ENCODE results near the gene GLS. TPM values are rescaled to one million over a fixed set of nuclear protein-coding genes. Genes with fewer than 3 reads are reported as not detected.

GLS gene
- total and polyA plus RNA-seq, 2 donors (not counting 1 experiment from before 2014, with no cell fraction given): 32.5 to 195 TPM

GRCh38 chr2:190842606-190843104, 38.0 kb upstream of the GLS start:
- Histone ChIP-seq H3K4me3 (ENCODE audit: control extremely low read depth in 1 of 5, extremely low read depth in 1 of 5, insufficient read depth in 1 of 5, low read depth in 2 of 5, low read length in 4 of 5) (no peak overlapping the region), H3K4me2 (replicated peaks; ENCODE audit: low read depth, low read length, poor library complexity, severe bottlenecking) (no peak overlapping the region), H3K27ac (ENCODE audit: low read length in 2 of 2) (no peak overlapping the region), H3K4me1 (ENCODE audit: control insufficient read depth in 2 of 2, insufficient read depth in 2 of 2, low read length in 2 of 2) (no peaks in the 10 kb centered on the region), H3K9me3 (ENCODE audit: control extremely low read depth in 1 of 3, control insufficient read depth in 2 of 3, insufficient read depth in 1 of 3, low read length in 2 of 3) (peaks cover 0 to 1% (median 0%) of the 10 kb centered on the region in 3 donors), H3K9ac (ENCODE audit: low read length) (no peak overlapping the region), H3K36me3 (replicated peaks in 1 of 2; ENCODE audit: control extremely low read depth in 1 of 2, control insufficient read depth in 1 of 2, extremely low read depth in 1 of 2, insufficient read depth in 2 of 2, low read length in 1 of 2) (peaks cover 0 to 7% of the 10 kb centered on the region in 2 experiments), H3K27me3 (replicated peaks in 1 of 4; ENCODE audit: control extremely low read depth in 1 of 4, control insufficient read depth in 3 of 4, insufficient read depth in 4 of 4, low read length in 3 of 4) (no peaks in the 10 kb centered on the region), H4K20me1 (ENCODE audit: control insufficient read depth, insufficient read depth, low read length, poor library complexity, severe bottlenecking) (no peaks in the 10 kb centered on the region), H3K79me2 (ENCODE audit: control insufficient read depth, insufficient read depth, low read length) (no peaks in the 10 kb centered on the region), H2AFZ (ENCODE audit: insufficient read depth, low read depth, low read length, poor library complexity, severe bottlenecking) (no peak overlapping the region)
- TF ChIP-seq, protein P1, sequence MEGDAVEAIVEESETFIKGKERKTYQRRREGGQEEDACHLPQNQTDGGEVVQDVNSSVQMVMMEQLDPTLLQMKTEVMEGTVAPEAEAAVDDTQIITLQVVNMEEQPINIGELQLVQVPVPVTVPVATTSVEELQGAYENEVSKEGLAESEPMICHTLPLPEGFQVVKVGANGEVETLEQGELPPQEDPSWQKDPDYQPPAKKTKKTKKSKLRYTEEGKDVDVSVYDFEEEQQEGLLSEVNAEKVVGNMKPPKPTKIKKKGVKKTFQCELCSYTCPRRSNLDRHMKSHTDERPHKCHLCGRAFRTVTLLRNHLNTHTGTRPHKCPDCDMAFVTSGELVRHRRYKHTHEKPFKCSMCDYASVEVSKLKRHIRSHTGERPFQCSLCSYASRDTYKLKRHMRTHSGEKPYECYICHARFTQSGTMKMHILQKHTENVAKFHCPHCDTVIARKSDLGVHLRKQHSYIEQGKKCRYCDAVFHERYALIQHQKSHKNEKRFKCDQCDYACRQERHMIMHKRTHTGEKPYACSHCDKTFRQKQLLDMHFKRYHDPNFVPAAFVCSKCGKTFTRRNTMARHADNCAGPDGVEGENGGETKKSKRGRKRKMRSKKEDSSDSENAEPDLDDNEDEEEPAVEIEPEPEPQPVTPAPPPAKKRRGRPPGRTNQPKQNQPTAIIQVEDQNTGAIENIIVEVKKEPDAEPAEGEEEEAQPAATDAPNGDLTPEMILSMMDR (IDR thresholded peaks at IDR 0.05): no peak
- no peak for TF ChIP-seq EZH2 (IDR thresholded peaks at IDR 0.05; ENCODE audit: borderline replicate concordance, insufficient read depth, low read depth, low read length, poor library complexity, severe bottlenecking)
- Mint-ChIP-seq H3K9me3 (ENCODE audit: insufficient read depth) (no peaks in the 10 kb centered on the region), H3K4me1 (no peaks in the 10 kb centered on the region), H3K27me3 (no peaks in the 10 kb centered on the region), H3K4me3 (no peak overlapping the region), H3K27ac (no peak overlapping the region)
- intact Hi-C loops (cut with micrococcal nuclease): no loop called here
- DNase-seq (no peak), ATAC-seq (ENCODE audit: low read depth) (no peak)
- POLR2A ChIA-PET: no interaction called here
- WGBS (ENCODE audit: insufficient coverage): no CpG with 5 or more reads among the region's 1 CpG
- CTCF ChIA-PET: interaction anchor here (1.5 kb wide), 1 partner anchor 8 kb away, joined by 3 read pairs; no protein-coding TSS in a partner anchor

- Histone ChIP-seq H3K4me3 (ENCODE audit: control extremely low read depth in 1 of 5, extremely low read depth in 1 of 5, insufficient read depth in 1 of 5, low read depth in 2 of 5, low read length in 4 of 5) (no peak overlapping the region), H3K4me1 (ENCODE audit: control insufficient read depth in 2 of 2, insufficient read depth in 2 of 2, low read length in 2 of 2) (no peaks in the 10 kb centered on the region), H3K9ac (ENCODE audit: low read length) (no peak overlapping the region), H3K27ac (ENCODE audit: low read length in 2 of 2) (no peak overlapping the region), H2AFZ (ENCODE audit: insufficient read depth, low read depth, low read length, poor library complexity, severe bottlenecking) (no peak overlapping the region), H3K9me3 (ENCODE audit: control extremely low read depth in 1 of 3, control insufficient read depth in 2 of 3, insufficient read depth in 1 of 3, low read length in 2 of 3) (peaks cover 0 to 1% (median 0%) of the 10 kb centered on the region in 3 donors), H3K36me3 (replicated peaks in 1 of 2; ENCODE audit: control extremely low read depth in 1 of 2, control insufficient read depth in 1 of 2, extremely low read depth in 1 of 2, insufficient read depth in 2 of 2, low read length in 1 of 2) (no peaks in the 10 kb centered on the region), H3K79me2 (ENCODE audit: control insufficient read depth, insufficient read depth, low read length) (no peaks in the 10 kb centered on the region), H4K20me1 (ENCODE audit: control insufficient read depth, insufficient read depth, low read length, poor library complexity, severe bottlenecking) (no peaks in the 10 kb centered on the region), H3K27me3 (replicated peaks in 1 of 4; ENCODE audit: control extremely low read depth in 1 of 4, control insufficient read depth in 3 of 4, insufficient read depth in 4 of 4, low read length in 3 of 4) (no peaks in the 10 kb centered on the region), H3K4me2 (replicated peaks; ENCODE audit: low read depth, low read length, poor library complexity, severe bottlenecking) (no peak overlapping the region)
- CTCF ChIA-PET: interaction anchor here (1.1 kb wide), 1 partner anchor 103 kb away, joined by 3 read pairs; no protein-coding TSS in a partner anchor
- Mint-ChIP-seq H3K27ac (no peak overlapping the region), H3K4me1 (no peaks in the 10 kb centered on the region), H3K27me3 (no peaks in the 10 kb centered on the region), H3K4me3 (no peak overlapping the region), H3K9me3 (ENCODE audit: insufficient read depth) (no peaks in the 10 kb centered on the region)
- no peak for TF ChIP-seq EZH2 (IDR thresholded peaks at IDR 0.05; ENCODE audit: borderline replicate concordance, insufficient read depth, low read depth, low read length, poor library complexity, severe bottlenecking)
- TF ChIP-seq, protein P1 (IDR thresholded peaks at IDR 0.05): no peak
- no peak for ATAC-seq (ENCODE audit: low read depth)
- no CpG with 5 or more reads among the region's 3 CpGs for WGBS (ENCODE audit: insufficient coverage)
- intact Hi-C loops (cut with micrococcal nuclease): no loop called here
- DNase-seq: no peak
- POLR2A ChIA-PET: no interaction called here
Observed at GRCh38 chr2:190843890-190844699, 36.5 kb upstream of the GLS start.
